Measurements from ENCODE around the gene CALML6.

DNA sequence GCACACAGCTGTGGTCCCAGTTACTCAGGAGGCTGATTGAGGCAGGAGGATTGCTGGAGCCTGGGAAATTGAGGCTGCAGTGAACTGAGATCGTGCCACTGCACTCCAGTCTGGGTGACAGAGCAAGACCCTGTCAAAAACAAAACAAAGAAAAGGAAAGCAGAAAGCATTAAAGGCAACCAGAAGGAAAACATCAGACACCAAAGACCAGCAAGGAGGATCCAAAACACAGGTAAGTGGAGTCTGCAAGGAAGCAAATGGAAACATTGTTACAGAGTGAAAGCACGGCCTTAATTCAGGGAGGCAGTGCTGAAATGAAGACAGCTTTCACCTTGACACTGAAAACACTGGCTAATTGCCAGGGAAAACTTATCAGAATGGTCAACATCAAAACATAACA, 47.7 kb downstream of the CALML6 start:
- TF ChIP-seq CTCF (conservative IDR thresholded peaks at IDR 0.05; ENCODE audit: low read depth in 2 of 2) (no peak), JUNB (IDR thresholded peaks at IDR 0.05; ENCODE audit: unreplicated experiment) (no peak), EZH2phosphoT487 (IDR thresholded peaks at IDR 0.05; ENCODE audit: unreplicated experiment) (no peak), REST (IDR thresholded peaks at IDR 0.05; ENCODE audit: unreplicated experiment) (no peak), POLR2AphosphoS5 (IDR thresholded peaks at IDR 0.05; ENCODE audit: low read depth) (no peak), EZH2 (IDR thresholded peaks at IDR 0.05; ENCODE audit: low read depth, unreplicated experiment) (no peak), ZNF331 (CRISPR knock-in tag; IDR thresholded peaks at IDR 0.05; ENCODE audit: low read depth) (no peak), CREB1 (CRISPR knock-in tag; IDR thresholded peaks at IDR 0.05; ENCODE audit: low read depth) (no peak), ZNF114 (CRISPR knock-in tag; IDR thresholded peaks at IDR 0.05) (no peak), ETS1 (IDR thresholded peaks at IDR 0.05) (no peak)

All from GM23338 (cell line).